Eye (tissue), 1 donor: Measurements from ENCODE around the gene RPUSD4.

Source experiments
- DNase-seq: peaks from one replicate; pipeline ENCODE4 v3.0.0-alpha.2; 2015

The RPUSD4 gene

DNA sequence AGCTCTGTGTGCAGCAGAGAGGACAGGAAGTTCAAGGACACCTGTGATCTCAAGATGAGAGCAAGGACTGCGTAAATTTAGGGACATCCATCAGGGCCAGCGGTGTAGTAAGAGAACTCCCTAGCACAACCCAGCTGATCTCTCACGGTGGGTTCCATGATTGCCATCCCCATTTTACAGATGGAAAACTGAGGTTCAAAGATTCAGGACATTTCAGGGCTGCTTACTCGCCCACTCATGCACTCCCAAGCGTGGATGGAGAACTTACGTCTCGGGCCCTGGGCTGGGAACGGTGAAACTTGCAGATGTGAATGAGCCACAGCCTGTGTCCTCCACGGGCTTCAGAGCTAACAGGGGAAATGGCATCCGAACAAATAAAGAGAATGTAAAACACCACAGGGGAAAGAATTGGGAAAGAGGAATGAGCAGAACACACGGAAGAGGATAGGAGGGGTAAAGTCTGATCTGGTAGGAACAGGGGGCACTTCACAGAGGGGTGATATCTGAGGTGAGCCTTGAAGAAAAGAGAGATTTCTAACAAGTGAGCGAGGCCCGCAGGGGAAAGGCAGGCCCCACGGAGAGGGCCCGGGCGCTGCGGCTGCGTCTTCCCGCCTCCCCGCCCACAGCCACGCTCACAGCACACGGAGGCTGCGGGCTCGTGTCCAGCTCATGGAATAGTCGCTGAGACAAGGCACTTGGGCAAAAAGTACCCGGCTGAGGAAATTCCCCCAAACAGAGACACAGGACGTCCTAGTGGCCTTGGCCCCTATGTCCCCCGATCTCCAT, 55.9 kb downstream of the RPUSD4 start:
- DNase-seq, result no peak

- DNase-seq, result peak; percentile 51
These were observed 56.8 kb downstream of the RPUSD4 start for GRCh38 chr11:126154691-126155090.

DNA sequence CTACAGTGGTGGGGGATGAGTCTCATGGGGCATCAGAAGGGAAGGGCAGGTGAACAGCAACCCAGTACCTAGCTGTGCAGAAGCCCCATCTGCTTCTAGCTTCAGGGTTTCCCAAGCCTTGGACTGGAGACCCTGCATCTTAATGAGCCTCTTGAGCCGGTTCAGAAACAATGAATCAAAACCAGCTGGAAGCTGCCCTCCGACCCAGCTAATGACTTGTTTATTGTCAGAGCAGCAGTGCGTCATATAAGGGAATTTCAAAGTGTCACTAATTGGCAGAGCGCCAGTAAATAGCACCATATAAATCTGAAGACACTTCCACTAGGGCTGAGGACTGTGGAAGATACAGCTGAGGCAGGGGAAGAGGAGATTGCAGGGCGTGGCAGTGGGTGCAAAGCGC, 57.5 kb downstream of the RPUSD4 start:
- peak; percentile 96 for DNase-seq

GRCh38 chr11:126153006-126153405, 58.4 kb downstream of the RPUSD4 start:
- DNase-seq, result no peak

DNA sequence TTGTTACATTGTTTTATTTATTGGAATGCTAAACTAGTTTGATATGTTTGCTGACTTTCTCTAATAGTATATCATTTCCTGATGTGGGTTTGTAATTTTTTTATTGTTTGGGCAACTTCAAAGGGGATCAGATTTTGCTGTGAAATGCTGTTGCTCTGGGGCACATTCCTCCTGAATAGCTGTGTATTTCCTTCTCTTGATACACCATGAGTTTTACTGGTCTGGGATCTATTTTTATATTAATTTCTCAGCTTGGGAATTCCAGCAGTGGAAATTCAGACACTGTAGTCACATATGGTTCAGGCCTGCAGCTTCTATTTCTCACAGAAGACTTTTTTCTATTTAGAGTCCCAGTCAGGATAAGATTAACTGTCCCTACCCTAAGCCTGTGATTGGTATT, 58.9 kb downstream of the RPUSD4 start:
- no peak for DNase-seq

- no peak for DNase-seq
These were observed 59.3 kb downstream of the RPUSD4 start for GRCh38 chr11:126152152-126152551.
